CMK (cell line): ENCODE results near the gene ITPR1.

Experiments used
- DNase-seq: peaks from one replicate; pipeline ENCODE4 v3.0.0-alpha.2; 2010; ENCODE audit warnings: low read depth

The ITPR1 gene

DNA sequence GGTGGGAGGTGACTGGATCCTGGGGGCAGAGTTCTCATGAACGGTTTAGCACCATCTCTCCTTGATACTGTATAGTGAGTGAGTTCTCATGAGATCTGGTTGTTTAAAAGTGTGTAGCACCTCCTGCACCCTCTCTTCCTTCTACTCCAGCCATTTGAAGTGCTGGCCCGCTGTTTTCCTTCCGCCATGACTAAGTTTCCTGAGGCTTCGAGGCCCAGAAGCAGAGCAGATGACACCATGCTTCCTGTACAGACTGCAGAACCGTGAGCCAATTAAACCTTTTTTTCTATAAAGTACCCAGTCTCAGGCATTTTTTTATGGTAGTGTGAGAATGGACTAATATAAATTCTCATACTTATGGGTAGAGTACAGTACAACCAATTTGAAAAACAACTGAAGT, 362.5 kb downstream of the ITPR1 start:
- DNase-seq, result no peak

DNA sequence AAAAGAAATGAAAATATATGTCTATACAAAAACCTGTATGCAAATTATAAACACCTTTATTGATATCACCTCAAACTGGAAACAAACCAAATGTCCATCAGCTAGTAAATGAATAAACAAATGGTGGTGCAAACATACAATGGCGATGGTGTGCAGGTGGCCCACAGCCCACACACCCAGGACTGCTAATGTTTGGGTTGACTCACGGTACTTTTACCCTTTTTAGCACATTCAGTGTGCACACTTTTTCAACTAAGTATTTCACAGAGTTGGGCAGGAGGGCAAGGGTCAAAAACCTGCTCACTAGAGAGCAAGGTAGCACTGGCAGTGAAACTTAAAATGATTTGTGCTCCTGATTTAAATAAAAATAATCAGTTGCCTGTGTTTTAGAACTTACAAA, 363.0 kb downstream of the ITPR1 start:
- DNase-seq, result no peak

DNA sequence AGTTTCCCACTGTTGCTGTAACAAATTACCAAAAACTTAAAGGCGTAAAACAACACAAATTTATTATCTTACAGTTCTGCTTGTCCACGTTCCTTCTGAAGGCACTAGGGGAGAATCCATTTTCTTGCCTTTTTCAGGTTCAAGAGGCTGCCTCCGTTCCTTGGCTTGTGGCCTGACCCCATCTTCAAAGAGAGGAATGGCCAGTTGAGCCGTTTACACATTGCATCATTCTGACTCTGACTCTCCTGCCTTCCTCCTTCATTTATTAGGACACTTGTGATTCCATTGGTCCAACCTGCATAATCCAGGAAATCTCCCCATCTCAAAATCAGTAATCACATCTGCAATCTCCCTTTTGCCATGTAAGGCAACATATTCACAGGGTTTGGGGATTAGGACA, 363.4 kb downstream of the ITPR1 start:
- DNase-seq, result no peak

DNA sequence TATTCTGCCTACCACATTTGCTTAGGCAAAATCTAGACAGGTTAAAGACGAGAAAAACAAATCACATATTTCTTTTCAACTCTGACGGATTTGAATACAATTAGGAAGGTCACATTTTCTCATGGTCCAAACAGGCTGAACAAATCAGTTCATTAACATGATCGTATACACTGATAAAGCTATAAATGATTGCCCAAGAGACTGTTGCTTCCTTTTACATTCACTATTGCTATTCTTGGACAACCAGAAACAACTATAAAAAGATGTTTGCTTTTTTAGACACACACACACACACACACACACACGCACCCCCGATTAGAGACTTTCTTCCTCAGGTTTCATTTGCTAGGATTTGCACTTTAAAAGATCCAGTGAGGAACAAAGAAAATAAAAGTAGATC, 363.8 kb downstream of the ITPR1 start:
- DNase-seq, result no peak

DNA sequence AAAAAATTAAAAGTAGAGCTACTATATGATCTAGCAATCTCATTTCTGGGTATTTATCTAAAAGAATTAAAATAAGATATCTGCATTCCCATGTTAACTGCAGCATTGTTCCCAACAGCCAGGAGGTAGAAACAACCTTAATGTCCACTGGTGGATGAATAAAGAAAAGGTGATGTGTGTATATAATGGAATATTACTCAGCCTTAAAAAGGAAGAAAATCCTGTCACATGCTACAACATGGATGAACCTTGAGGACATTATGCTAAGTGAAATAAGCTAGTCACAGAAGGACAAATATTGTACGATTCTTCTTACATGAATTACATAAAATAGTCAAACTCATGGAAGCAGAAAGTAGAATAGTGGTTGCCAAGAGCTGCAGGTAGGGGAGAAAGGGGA, 366.6 kb downstream of the ITPR1 start:
- no peak for DNase-seq

DNA sequence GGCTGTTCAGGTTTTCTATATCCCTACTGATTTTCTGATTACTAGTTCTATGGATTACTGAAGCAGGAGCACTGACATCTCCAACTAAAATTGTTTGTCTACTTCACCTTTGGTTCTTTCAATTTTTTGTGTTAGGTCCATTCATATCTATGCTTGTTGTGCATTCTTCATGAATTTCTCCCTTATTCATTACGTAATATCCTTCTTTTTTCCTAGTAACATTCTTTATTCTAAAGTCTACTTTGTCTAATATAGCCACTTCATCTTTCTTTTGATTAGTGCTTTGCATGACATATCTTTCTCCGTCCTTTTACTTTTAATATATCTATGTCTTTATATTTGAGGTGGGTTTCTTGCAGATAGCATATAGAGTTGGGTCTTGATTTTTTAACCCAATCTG, 369.8 kb downstream of the ITPR1 start:
- no peak for DNase-seq

DNA sequence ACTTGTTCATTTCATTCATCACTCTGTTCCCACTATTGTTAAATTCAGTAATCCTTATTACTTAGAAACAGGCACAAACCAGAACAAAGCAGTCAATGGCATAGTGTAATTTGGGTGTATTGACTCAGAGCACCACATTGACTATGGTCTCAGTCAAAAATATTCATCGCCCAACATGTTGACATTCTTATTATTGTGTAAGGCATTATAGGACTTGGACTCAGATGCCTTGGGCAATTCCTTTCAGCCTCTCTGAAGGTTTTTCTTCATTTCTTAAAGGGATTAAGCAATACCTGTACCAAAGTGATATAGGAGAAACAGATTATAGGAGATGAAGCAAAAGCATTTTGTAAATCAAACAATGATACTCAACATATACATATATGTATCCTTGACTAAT, 371.4 kb downstream of the ITPR1 start:
- DNase-seq, result no peak

DNA sequence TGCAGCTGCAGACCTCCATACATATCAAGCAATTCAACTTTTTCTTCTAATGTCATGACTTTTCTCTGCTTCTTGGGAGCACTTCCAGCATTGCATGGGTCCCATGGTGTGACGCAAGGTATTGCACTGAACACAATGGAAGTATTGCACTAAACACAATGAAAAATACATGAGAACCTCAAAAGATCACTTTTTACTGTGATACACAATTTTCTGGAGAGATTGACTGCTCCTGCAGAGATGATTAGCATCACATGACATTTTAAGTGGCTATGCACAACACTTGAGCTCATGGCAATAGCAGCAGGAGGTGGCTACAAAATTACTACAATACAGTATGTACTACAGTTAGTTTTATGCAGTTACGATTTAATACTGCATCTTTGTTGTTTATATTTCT, 372.6 kb downstream of the ITPR1 start:
- no peak for DNase-seq

DNA sequence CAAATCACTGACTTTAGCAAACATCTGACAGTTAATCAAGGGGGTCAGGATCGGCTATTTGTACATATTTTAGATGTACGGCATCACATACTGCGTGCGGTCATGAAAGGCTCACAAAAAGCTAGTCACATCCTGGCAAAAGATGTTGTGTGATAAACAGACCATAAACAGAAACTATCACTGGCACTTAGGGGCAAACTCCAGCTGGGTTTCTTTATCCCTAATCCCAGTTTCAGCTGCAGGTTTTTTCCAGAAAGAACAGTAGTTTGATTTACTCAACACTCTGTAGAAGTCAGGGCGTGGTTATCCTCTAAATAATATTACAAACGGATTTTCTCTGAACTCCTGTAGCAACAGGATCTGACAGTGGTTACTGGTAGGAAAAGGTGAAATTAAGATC, 373.7 kb downstream of the ITPR1 start:
- DNase-seq, result no peak

DNA sequence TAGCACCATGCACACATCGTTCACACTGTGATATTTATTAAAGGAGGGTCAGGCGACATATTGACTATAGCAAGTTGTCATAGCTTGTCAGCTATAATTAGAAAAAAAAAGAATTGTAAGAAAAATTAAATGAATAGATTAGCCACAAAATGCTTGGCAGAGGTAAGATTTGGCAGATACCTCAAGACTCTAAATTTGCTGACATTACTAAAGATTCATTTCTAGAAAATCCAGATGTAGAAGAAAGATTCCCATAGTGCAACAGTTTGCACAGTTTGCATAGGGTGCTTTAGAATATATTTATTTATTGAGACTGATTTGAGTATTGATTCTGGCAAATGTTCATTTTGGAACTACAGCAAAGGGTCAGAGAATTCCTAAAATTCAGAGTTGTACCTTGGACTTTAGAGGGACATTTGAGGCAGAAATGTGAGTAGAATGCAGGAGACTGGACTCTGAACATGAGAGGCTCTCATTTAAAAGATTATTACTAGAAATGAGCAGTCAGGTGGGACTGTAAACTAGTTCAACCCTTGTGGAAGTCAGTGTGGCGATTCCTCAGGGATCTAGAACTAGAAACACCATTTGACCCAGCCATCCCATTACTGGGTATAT, 384.1 kb downstream of the ITPR1 start:
- no peak for DNase-seq

DNA sequence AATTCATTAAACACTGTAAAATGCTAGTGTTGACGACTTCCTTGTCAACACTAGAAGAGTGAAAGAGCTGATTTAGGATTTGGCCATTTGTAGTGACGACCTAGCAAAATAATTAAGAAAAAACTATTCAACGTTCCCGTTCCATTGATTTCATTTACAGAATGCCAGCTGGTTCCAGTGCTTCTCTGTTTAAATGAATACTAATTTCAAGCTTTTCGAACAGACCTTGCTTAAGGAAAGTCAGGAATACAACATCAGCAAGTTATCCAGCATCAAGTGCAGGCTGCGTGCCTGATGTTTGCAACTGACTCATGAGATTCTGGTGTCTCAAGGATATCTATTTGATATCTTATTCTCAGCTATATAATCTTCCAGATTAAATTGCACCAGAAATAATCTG, 387.7 kb downstream of the ITPR1 start:
- DNase-seq, result no peak

DNA sequence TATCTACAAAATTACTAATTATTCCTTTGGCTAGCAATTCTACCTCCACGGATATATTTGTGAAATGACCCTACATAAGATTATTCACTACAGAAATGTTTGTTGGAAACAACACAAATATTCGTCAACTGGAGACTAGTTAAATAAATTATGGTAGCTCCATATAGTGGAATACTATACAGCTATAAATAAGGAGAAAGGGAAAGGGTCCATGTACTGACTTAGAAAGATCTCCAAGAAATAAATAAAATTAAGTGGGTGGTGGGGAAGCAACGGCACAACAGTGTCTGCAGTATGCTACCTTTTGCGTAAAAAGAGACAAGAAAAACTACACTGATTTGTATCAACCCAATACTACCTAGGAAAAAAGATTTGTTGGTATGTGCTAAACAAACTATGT, 389.4 kb downstream of the ITPR1 start:
- DNase-seq, result no peak

DNA sequence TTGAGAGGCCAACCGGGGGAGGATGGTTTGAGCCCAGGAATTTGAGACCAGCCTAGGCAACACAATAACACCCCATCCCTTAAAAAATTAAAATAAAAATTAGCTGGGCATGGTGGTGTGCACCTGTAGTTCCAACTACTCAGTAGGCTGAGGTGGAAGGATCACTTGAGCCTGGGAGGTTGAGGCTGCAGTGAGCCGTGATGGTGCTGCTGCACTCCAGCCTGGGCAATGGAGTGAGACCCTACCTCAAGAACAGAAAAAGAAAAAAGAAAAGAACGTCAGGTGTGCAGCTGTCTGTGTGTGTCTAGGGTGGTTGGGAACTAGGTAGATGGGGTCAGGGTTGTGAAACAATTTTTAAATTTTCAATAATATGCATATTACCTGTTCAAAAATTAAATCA, 389.9 kb downstream of the ITPR1 start:
- DNase-seq, result no peak

DNA sequence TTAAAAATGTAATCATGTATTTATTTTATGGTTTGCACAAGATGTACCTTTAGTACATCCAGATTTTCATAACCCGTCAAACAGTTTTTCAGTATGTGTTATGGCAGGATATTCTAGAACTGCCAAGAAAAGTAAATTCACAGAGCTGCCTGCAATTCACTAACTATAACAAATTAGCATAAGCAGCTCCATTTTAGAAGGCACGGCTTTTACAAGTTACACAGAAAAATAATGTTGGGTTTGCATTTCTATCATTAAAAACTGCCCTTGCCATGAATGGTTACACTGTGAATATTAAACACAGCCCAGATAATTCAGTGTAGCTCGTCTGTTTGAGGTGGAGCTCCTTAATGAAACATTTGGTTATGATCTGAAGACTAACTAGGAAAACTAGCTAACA, 391.7 kb downstream of the ITPR1 start:
- DNase-seq, result no peak

DNA sequence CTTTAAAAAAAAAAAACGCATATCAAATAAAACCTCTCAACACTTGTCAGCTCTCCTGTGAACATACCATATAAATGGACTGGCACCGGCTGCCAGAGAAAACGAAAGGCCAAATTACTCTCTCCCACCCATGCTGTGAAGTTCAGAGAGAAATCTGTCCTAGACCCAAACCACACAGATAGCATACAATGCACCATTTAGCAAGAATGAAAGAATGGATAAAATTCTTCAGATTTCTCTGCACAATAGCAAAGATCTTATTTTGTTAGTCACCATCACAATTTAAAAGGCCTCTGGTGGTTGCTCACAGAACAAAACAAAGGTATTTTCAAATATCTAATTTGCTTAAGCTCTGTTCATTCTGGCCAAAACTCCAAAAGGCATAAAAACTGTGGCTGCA, 392.2 kb downstream of the ITPR1 start:
- DNase-seq, result no peak

DNA sequence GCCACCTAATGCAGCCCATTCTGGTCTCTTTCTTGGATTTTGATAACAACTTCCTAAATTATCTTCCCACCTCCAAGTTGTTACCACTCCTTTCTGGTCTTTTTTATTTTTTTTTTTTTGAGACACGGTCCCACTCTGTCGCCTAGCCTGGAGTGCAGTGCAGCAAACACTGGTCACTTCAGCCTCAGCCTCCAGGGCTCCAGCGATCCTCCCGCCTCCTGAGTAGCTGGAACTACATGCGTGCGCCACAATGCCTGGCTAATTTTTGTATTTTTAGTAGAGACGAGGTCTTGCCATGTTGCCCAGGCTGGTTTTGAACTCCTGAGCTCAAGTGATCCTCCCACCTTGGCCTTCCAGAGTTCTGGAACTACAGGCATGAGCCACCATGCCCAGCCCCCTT, 393.3 kb downstream of the ITPR1 start:
- DNase-seq, result no peak

DNA sequence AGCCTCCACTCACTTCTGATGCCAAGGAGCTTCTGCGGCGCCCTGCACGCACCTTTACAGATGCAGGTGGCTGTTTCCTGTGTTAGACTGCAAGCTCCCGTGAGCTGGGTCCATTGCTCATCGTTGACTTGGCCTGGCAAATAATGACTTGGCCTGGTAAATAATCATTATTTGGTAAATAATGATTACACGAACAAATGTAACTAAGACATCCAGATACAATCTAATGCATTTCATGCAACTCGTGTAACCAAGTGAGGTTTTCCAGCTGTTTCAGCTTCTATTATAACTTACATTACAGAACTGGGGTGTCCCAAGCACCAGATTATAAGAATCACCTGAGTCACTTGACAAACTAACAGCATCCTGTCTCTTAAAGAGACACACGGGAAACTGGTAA, 394.0 kb downstream of the ITPR1 start:
- no peak for DNase-seq

DNA sequence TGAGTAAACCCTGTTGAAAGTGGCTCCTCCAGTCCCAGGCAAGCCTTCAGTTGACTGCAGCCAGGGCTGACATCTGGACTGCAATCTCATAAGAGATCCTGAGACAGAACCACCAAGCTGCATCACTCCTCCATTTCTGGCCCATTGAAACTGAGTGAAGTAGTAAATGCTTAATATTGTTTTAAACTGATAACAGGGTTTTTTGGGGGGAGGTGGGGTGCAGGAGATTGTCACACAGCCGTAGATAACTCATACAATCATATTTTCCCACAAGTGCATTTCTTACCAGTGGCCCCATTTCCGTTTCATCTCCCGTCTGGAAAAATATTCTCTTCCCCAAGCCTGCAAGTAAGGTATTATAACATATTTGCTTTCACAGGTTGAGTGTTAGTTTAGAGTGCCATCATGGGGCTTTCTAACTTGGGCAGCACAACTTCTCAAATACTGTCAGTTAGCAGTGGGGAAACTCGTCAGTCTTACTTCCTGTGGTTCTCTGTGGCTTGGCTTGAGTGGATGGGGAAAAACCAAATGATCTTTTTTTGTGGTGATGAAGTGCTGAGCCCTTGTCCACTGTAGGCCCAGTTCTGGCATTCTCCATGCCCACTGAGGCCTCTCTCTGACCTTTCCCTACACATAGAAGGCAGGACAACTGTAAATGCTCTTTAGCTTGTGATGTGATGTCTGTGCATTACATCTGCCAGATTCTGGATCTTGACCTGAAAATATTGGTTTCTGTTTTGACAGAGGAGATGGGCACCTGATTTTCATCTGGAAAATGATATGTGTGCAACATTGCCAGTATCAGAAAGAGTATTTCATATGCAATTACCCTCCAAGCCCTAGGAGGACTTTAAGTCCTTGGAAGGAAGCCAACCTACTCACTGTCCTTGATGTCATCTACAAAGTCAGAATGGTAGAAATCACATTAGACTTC, 396.0 kb downstream of the ITPR1 start:
- DNase-seq, result no peak

DNA sequence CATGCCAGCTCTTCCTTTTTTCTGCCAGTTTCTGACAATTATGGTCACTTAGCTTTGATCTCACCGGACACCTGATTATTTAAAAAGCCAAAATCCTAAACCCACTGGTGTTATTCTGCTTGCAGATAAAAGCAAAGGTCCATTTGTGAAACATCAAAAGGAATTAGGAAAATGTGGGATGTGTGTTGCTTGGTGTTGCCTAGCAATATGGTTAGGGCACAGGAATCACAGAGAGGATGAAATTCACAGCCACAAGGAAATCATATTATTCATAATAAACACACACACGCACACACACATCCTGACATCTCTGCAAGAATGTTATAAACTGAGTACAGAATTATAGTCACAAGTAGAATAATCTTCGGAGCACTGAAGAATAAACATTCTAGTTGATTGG, 396.7 kb downstream of the ITPR1 start:
- DNase-seq, result no peak

DNA sequence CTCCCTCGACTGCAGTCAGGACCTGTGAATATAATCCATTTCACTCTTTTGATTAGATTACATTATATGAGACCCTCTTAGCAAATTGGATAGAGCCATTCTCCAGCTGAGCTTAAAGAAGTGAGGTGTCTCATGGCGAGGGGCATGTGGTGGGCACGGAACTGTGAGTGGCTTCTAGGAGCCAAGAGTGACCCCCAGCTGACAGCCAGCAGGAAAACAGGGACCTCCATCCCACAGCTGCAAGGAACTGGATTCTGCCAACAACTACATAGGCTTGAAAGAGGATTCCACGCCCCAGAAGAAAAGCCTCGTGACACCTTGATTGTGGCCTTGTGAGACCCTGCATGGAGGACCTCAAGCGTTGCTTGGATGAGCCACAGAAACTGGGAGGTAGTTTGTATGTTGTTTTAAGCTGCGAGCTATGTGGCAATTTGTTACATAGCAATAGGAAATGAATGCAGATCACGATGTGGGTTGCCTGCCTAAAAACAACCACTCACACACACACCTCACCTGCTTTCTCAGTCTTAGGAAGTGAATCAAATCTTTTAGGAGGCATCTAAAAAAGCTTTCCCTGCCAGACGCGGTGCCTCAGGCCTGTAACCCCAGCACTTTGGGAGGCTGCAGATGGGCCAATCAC, 401.9 kb downstream of the ITPR1 start:
- no peak for DNase-seq

DNA sequence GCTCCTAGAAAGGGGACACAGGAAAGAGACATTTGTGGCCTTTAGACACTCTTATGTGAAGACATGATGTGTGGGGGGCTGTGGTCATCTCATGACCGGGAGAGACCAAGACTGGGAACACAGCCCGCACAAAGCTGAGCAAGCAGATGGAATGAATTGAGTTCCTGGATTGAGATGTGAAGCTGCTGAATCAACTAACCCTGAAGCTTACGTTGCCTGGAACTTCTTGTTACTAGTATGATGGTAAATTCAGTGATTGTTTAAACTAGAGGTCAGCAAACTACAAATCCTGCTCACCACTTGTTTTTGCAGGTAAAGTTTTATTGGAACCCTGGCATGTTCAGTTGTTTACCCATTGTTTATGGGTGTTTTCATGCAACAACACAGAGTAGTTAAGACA, 402.7 kb downstream of the ITPR1 start:
- no peak for DNase-seq
